Panc1 (cell line): Measurements from ENCODE around the gene ZBTB8OS. TPM values are rescaled to one million over a fixed set of nuclear protein-coding genes. Genes with fewer than 3 reads are reported as not detected.

ENCODE experiments used
- ATAC-seq: fragments of 200-7000 bp; cut with Tn5 transposase; 2 replicates; pipeline ENCODE4 v1.9.1; 2020; ENCODE audit warnings: mild to moderate bottlenecking, moderate library complexity
- BruUV-seq: library from RNA; stranded (reverse); fragments of 400-500 nt; replicated peaks from 2 replicates; lab custom pipeline; 2021; lab: Mats Ljungman, UMichigan
- CTCF ChIA-PET: fragments of 300-600 bp; sonication (Branson Sonifier 250); formaldehyde crosslinking; loops from one replicate; lab custom pipeline; 2022; ENCODE audit warnings: antibody characterized with exemption; lab: Charles Lee
- POLR2A ChIA-PET: fragments of 300-600 bp; sonication (Branson Sonifier 250); formaldehyde crosslinking; loops from one replicate; lab custom pipeline; 2022; ENCODE audit warnings: antibody characterized with exemption; lab: Charles Lee
- DNase-seq: peaks from one replicate; pipeline ENCODE4 v3.0.0-alpha.2; 2010; ENCODE audit warnings: low read depth, low spot score
- H3K27ac ChIP-seq: 2 replicates; pipeline ENCODE4 v1.5.1; 2011; ENCODE audit warnings: mild to moderate bottlenecking, low read length, inconsistent platforms
- H3K27me3 ChIP-seq: fragments of 200-500 bp; sonication (Bioruptor generic); 2 replicates; pipeline ENCODE4 v1.6.0; 2014; ENCODE audit warnings: low read length, inconsistent platforms; ENCODE audit not compliant: control insufficient read depth, insufficient read depth
- H3K36me3 ChIP-seq: fragments of 200-500 bp; sonication (Bioruptor generic); 2 replicates; pipeline ENCODE4 v1.5.1; 2014; ENCODE audit warnings: inconsistent platforms, mild to moderate bottlenecking, low read length, moderate library complexity; ENCODE audit not compliant: control insufficient read depth, insufficient read depth
- H3K4me1 ChIP-seq: 2 replicates; pipeline ENCODE4 v1.5.1; 2011; ENCODE audit warnings: inconsistent platforms, mild to moderate bottlenecking, low read length, moderate library complexity; ENCODE audit not compliant: control insufficient read depth, insufficient read depth
- H3K4me3 ChIP-seq, 2 experiments: 2 replicates each; pipeline ENCODE4 v1.5.1; 2011 to 2012; ENCODE audit warnings: low read depth in 2 of 2, low read length in 2 of 2, mild to moderate bottlenecking in 2 of 2, inconsistent platforms in 1 of 2, moderate library complexity in 1 of 2
- H3K9me3 ChIP-seq: fragments of 200-500 bp; sonication (Bioruptor generic); 2 replicates; pipeline ENCODE4 v1.5.1; 2014; ENCODE audit warnings: low read depth, mild to moderate bottlenecking, inconsistent platforms, low read length, moderate library complexity; ENCODE audit not compliant: control insufficient read depth, insufficient read depth
- CTCF ChIP-seq: fragments of 450-650 bp; IDR thresholded peaks from 2 replicates; pipeline ENCODE4 v1.5.1; 2017; ENCODE audit warnings: mild to moderate bottlenecking
- POLR2AphosphoS5 ChIP-seq: IDR thresholded peaks from 2 replicates; pipeline ENCODE4 v1.6.1; 2012; ENCODE audit warnings: mild to moderate bottlenecking, low read depth, low read length, moderate library complexity
- SIN3A ChIP-seq: IDR thresholded peaks from 2 replicates; pipeline ENCODE4 v1.6.1; 2012; ENCODE audit warnings: low read depth, mild to moderate bottlenecking, low read length, moderate library complexity, borderline replicate concordance; ENCODE audit not compliant: insufficient read depth
- TCF7L2 ChIP-seq: IDR thresholded peaks from 2 replicates; pipeline ENCODE4 v1.6.1; 2011; ENCODE audit warnings: mild to moderate bottlenecking, low read depth, low read length, inconsistent platforms
- in situ Hi-C: cut with HindIII; loops from 2 replicates; pipeline ENCODE4 v1.10.0; 2016; ENCODE audit warnings: low sequenced_read_pairs, low pct_unique_long_range_greater_than_20kb
- intact Hi-C: fragments of 100-400 bp; cut with micrococcal nuclease; formaldehyde crosslinking; loops from one replicate; pipeline ENCODE4 v1.10.0; 2022; ENCODE audit not compliant: unreplicated experiment
- total RNA-seq: library from RNA; stranded (reverse); gene quantifications from one replicate; pipeline ENCODE4 v1.2.1, GENCODE V29; 2021; ENCODE audit not compliant: unreplicated experiment
- TF ChIP-seq, protein P1 (sequence below), 2 experiments: IDR thresholded peaks; 2 replicates each; pipeline ENCODE4 v1.6.1; 2011 to 2012; ENCODE audit warnings: low read depth in 2 of 2, control low read depth in 1 of 2, low read length in 1 of 2, mild to moderate bottlenecking in 1 of 2, moderate library complexity in 1 of 2; ENCODE audit not compliant: insufficient read depth in 1 of 2

Gene ZBTB8OS
- total RNA-seq, 1 experiment from 2014 or later, result 78.9 TPM

DNA sequence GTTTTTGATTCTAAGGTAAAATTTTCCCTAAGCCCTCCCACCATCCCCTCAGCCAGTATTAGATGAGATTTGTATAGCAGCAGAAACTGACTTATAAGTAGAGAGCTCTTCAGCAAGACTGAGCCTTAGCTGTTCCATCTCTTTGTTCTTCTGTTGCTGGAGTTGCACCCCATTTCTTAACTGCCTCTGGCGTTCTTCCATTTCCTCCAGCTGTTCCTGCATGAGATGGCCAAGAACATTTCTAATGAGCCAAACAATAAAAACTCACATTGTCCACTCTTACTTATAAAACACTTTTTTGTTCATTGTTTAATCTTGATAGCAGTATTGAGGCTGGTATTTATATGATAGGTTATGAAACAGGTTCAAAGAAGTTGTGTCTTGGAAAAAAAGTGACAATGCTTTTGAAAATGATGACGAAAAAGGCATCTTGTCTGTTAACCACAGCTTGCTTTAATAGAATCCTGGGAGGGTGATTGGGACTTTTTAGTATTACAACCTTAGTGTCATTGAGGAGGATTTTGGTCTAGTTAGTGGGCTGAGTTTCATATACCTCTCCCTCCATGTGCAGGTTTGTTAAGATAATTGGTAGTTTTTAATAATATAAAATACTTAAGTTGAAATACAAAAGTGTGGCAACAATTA is 33.9 kb upstream of the ZBTB8OS start:
- no peak overlapping the region for H3K4me3 ChIP-seq
- H3K9me3 ChIP-seq, result no peaks in the 10 kb centered on the region
- ChIA-PET CTCF (no interaction called here), POLR2A (interaction anchor here (0.8 kb wide), 1 partner anchor 8 kb away, joined by 9 read pairs; no protein-coding TSS in a partner anchor)
- in situ Hi-C loops (no loop called here), intact Hi-C loops (no loop called here)
- H3K27ac ChIP-seq, result no peak overlapping the region
- BruUV-seq, result TSS peak; percentile 0
- ATAC-seq (no peak), DNase-seq (no peak)
- no peaks in the 10 kb centered on the region for H3K4me1 ChIP-seq
- TF ChIP-seq, protein P1, sequence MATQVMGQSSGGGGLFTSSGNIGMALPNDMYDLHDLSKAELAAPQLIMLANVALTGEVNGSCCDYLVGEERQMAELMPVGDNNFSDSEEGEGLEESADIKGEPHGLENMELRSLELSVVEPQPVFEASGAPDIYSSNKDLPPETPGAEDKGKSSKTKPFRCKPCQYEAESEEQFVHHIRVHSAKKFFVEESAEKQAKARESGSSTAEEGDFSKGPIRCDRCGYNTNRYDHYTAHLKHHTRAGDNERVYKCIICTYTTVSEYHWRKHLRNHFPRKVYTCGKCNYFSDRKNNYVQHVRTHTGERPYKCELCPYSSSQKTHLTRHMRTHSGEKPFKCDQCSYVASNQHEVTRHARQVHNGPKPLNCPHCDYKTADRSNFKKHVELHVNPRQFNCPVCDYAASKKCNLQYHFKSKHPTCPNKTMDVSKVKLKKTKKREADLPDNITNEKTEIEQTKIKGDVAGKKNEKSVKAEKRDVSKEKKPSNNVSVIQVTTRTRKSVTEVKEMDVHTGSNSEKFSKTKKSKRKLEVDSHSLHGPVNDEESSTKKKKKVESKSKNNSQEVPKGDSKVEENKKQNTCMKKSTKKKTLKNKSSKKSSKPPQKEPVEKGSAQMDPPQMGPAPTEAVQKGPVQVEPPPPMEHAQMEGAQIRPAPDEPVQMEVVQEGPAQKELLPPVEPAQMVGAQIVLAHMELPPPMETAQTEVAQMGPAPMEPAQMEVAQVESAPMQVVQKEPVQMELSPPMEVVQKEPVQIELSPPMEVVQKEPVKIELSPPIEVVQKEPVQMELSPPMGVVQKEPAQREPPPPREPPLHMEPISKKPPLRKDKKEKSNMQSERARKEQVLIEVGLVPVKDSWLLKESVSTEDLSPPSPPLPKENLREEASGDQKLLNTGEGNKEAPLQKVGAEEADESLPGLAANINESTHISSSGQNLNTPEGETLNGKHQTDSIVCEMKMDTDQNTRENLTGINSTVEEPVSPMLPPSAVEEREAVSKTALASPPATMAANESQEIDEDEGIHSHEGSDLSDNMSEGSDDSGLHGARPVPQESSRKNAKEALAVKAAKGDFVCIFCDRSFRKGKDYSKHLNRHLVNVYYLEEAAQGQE (IDR thresholded peaks at IDR 0.05; ENCODE audit: insufficient read depth in 1 of 2, low read depth in 2 of 2, low read length in 1 of 2), result no peak
- TF ChIP-seq CTCF, result no peak
- no peak for TF ChIP-seq POLR2AphosphoS5
- no peak for TF ChIP-seq TCF7L2
- TF ChIP-seq SIN3A, result no peak
- no peaks in the 10 kb centered on the region for H3K27me3 ChIP-seq
- H3K36me3 ChIP-seq, result peaks cover 40% of the 10 kb centered on the region

GRCh38 chr1:32683397-32683796 is 33.0 kb upstream of the ZBTB8OS start:
- DNase-seq (no peak), ATAC-seq (no peak)
- POLR2A ChIA-PET, result no interaction called here
- in situ Hi-C loops (no loop called here), intact Hi-C loops (no loop called here)
- H3K4me1 ChIP-seq, result no peaks in the 10 kb centered on the region
- no TSS peak for BruUV-seq
- H3K27me3 ChIP-seq, result no peaks in the 10 kb centered on the region
- TF ChIP-seq, protein P1 (IDR thresholded peaks at IDR 0.05; ENCODE audit: insufficient read depth in 1 of 2, low read depth in 2 of 2, low read length in 1 of 2), result no peak
- peak; percentile 48; the same call in 1 of the 2 replicates for TF ChIP-seq POLR2AphosphoS5
- no peak overlapping the region for H3K4me3 ChIP-seq
- no peak overlapping the region for H3K27ac ChIP-seq
- CTCF ChIA-PET, result no interaction called here
- H3K9me3 ChIP-seq, result no peaks in the 10 kb centered on the region
- H3K36me3 ChIP-seq, result peaks cover 41% of the 10 kb centered on the region
